GM23338 (cell line): ENCODE data around the gene SLC8A1. TPM values are rescaled to one million over a fixed set of nuclear protein-coding genes. Genes with fewer than 3 reads are reported as not detected.
A peak's percentile ranks its signal among the peaks of the same experiment; 100 is the strongest.

Source experiments
- ATAC-seq: fragments of 200-7000 bp; cut with Tn5 transposase; 3 replicates; pipeline ENCODE4 v1.9.1; 2020
- DNase-seq: peaks from one replicate; pipeline ENCODE4 v3.0.0-alpha.2; 2015; ENCODE audit warnings: low spot score
- H2AFZ ChIP-seq: fragments of 200-600 bp; sonication (generic); 2 replicates; pipeline ENCODE4 v1.8.0; 2016; ENCODE audit warnings: antibody characterized with exemption, mild to moderate bottlenecking, moderate library complexity
- H3F3A ChIP-seq: fragments of 200-600 bp; sonication (generic); replicated peaks from 2 replicates; pipeline ENCODE4 v1.8.0; 2017; ENCODE audit warnings: antibody characterized with exemption, mixed run types, low read depth
- H3K27ac ChIP-seq: fragments of 200-600 bp; sonication (generic); 2 replicates; pipeline ENCODE4 v1.6.1; 2016; ENCODE audit warnings: low read depth
- H3K27me3 ChIP-seq: fragments of 200-600 bp; sonication (generic); 2 replicates; pipeline ENCODE4 v1.8.0; 2016; ENCODE audit warnings: mild to moderate bottlenecking, mixed run types, moderate library complexity; ENCODE audit not compliant: insufficient read depth
- H3K36me3 ChIP-seq: fragments of 200-600 bp; sonication (generic); 2 replicates; pipeline ENCODE4 v1.8.0; 2016; ENCODE audit warnings: mild to moderate bottlenecking; ENCODE audit not compliant: insufficient read depth
- H3K4me1 ChIP-seq: fragments of 200-600 bp; sonication (generic); 2 replicates; pipeline ENCODE4 v1.8.0; 2016; ENCODE audit warnings: mild to moderate bottlenecking, moderate library complexity; ENCODE audit not compliant: insufficient read depth
- H3K4me2 ChIP-seq: fragments of 200-600 bp; sonication (generic); 2 replicates; pipeline ENCODE4 v1.7.1; 2017; ENCODE audit warnings: mixed run types
- H3K4me3 ChIP-seq: fragments of 200-600 bp; sonication (generic); 2 replicates; pipeline ENCODE4 v1.6.1; 2016; ENCODE audit warnings: mixed run types
- H3K79me2 ChIP-seq: fragments of 200-600 bp; sonication (generic); replicated peaks from 2 replicates; pipeline ENCODE4 v1.8.0; 2017; ENCODE audit warnings: mild to moderate bottlenecking; ENCODE audit not compliant: insufficient read depth
- H3K9me2 ChIP-seq: fragments of 200-600 bp; sonication (generic); 2 replicates; pipeline ENCODE4 v1.8.0; 2017; ENCODE audit not compliant: insufficient read depth
- H4K20me1 ChIP-seq: fragments of 200-600 bp; sonication (generic); replicated peaks from 2 replicates; pipeline ENCODE4 v1.8.0; 2017; ENCODE audit warnings: mild to moderate bottlenecking; ENCODE audit not compliant: insufficient read depth
- H3K27ac Mint-ChIP-seq: 2 replicates; pipeline ENCODE4 v1.8.0; 2020; ENCODE audit warnings: inconsistent platforms, mild to moderate bottlenecking, moderate library complexity, mixed read lengths
- H3K27me3 Mint-ChIP-seq: 3 replicates; pipeline ENCODE4 v1.8.0; 2022; ENCODE audit warnings: low read depth, mild to moderate bottlenecking, moderate library complexity, mixed read lengths, inconsistent platforms; ENCODE audit not compliant: insufficient read depth, poor library complexity
- H3K36me3 Mint-ChIP-seq: 3 replicates; pipeline ENCODE4 v1.8.0; 2021; ENCODE audit warnings: low read depth, mild to moderate bottlenecking, inconsistent platforms, moderate library complexity, mixed read lengths
- H3K4me1 Mint-ChIP-seq: 3 replicates; pipeline ENCODE4 v1.8.0; 2020; ENCODE audit warnings: mild to moderate bottlenecking, inconsistent platforms, mixed read lengths
- H3K4me3 Mint-ChIP-seq: 3 replicates; pipeline ENCODE4 v1.8.0; 2021; ENCODE audit warnings: moderate library complexity, mild to moderate bottlenecking, inconsistent platforms, mixed read lengths
- H3K9me3 Mint-ChIP-seq: 3 replicates; pipeline ENCODE4 v1.8.0; 2020; ENCODE audit warnings: moderate library complexity, mild to moderate bottlenecking, inconsistent platforms, mixed read lengths
- CTCF ChIP-seq, 2 experiments: fragments of 200-600 bp in 1 of 2; sonication (generic) in 1 of 2; conservative IDR thresholded peaks; 2 replicates each; pipeline versions ENCODE4 v1.5.1 to v1.6.1; 2016 to 2017; ENCODE audit warnings: antibody characterized with exemption in 2 of 2, low read depth in 2 of 2, mild to moderate bottlenecking in 2 of 2, moderate library complexity in 1 of 2
- ETS1 ChIP-seq: IDR thresholded peaks from 2 replicates; pipeline ENCODE4 v1.6.1; 2016; ENCODE audit warnings: antibody characterized with exemption
- EZH2 ChIP-seq: fragments of 200-600 bp; sonication (generic); IDR thresholded peaks from one replicate; pipeline ENCODE4 v1.8.0; 2017; ENCODE audit warnings: antibody characterized with exemption, mild to moderate bottlenecking, low read depth; ENCODE audit not compliant: unreplicated experiment
- EZH2phosphoT487 ChIP-seq: fragments of 200-600 bp; sonication (generic); IDR thresholded peaks from one replicate; pipeline ENCODE4 v1.8.1; 2018; ENCODE audit warnings: antibody characterized with exemption; ENCODE audit not compliant: unreplicated experiment
- JUNB ChIP-seq: IDR thresholded peaks from one replicate; pipeline ENCODE4 v1.6.1; 2016; ENCODE audit warnings: antibody characterized with exemption; ENCODE audit not compliant: unreplicated experiment
- POLR2AphosphoS5 ChIP-seq: IDR thresholded peaks from 2 replicates; pipeline ENCODE4 v1.6.1; 2016; ENCODE audit warnings: antibody characterized with exemption, low read depth
- STAT1 ChIP-seq: IDR thresholded peaks from one replicate; pipeline ENCODE4 v1.6.1; 2016; ENCODE audit warnings: antibody characterized with exemption; ENCODE audit not compliant: unreplicated experiment
- ZNF331 ChIP-seq: fragments of 250-450 bp; sonication (Bioruptor Pico); IDR thresholded peaks from 2 replicates; pipeline ENCODE4 v1.5.0; 2020; ENCODE audit warnings: low read depth, mild to moderate bottlenecking, moderate library complexity
- ZNF462 ChIP-seq: fragments of 250-450 bp; sonication (Bioruptor Pico); IDR thresholded peaks from 2 replicates; pipeline ENCODE4 v1.5.0; 2020; ENCODE audit warnings: mild to moderate bottlenecking, moderate library complexity
- polyA plus RNA-seq: library from polyadenylated mRNA; unstranded; fragments of >200 nt; fragmentation: Nextera tagmentation; extraction: Ambion mirVana; gene quantifications from 2 replicates; pipeline ENCODE4 v1.2.1, GENCODE V29; 2016
- total RNA-seq: library from RNA; depleted of rRNA; stranded (reverse); fragments of >200 nt; shearing (Covaris generic); gene quantifications from 2 replicates; pipeline ENCODE4 v1.2.3, GENCODE V29; 2014

The SLC8A1 gene
- total and polyA plus RNA-seq, 2 experiments from 2014 or later, result 2.5 to 3.3 TPM

GRCh38 chr2:40243581-40244187, 208.2 kb downstream of the SLC8A1 start:
- H3K4me2 ChIP-seq, result peak overlapping the region; percentile 51
- H3K27me3 Mint-ChIP-seq, result no peaks in the 10 kb centered on the region
- peaks cover 26% of the 10 kb centered on the region for H3K4me1 Mint-ChIP-seq
- H2AFZ ChIP-seq, result no peak overlapping the region
- H3K4me1 ChIP-seq, result peaks cover 18% of the 10 kb centered on the region
- ATAC-seq (no peak), DNase-seq (peak; percentile 10)
- no peaks in the 10 kb centered on the region; the same call in 2 of the 3 replicates for H3K36me3 Mint-ChIP-seq
- H3K9me3 Mint-ChIP-seq, result no peaks in the 10 kb centered on the region; the same call in 1 of the 3 replicates
- peak overlapping the region; percentile 61 for H3K27ac Mint-ChIP-seq
- H3K4me3 ChIP-seq, result no peak overlapping the region
- no peaks in the 10 kb centered on the region for H3F3A ChIP-seq
- no peaks in the 10 kb centered on the region for H3K9me2 ChIP-seq
- H4K20me1 ChIP-seq, result no peaks in the 10 kb centered on the region
- no peaks in the 10 kb centered on the region for H3K36me3 ChIP-seq
- H3K79me2 ChIP-seq, result no peaks in the 10 kb centered on the region
- H3K27me3 ChIP-seq, result no peaks in the 10 kb centered on the region
- no peak for TF ChIP-seq JUNB
- no peak for TF ChIP-seq CTCF (conservative IDR thresholded peaks at IDR 0.05; ENCODE audit: low read depth in 2 of 2)
- TF ChIP-seq ETS1, result no peak
- TF ChIP-seq ZNF462 (CRISPR knock-in tag), result no peak
- no peak for TF ChIP-seq STAT1
- no peak for TF ChIP-seq EZH2
- no peak for TF ChIP-seq POLR2AphosphoS5
- no peak for TF ChIP-seq ZNF331 (CRISPR knock-in tag)
- no peak for TF ChIP-seq EZH2phosphoT487
- peak overlapping the region; percentile 10; the same call in 1 of the 2 replicates for H3K27ac ChIP-seq
- no peak overlapping the region for H3K4me3 Mint-ChIP-seq
